ENCODE measurements around the gene MLXIP. TPM values are rescaled to one million over a fixed set of nuclear protein-coding genes. Genes with fewer than 3 reads are reported as not detected.

Gene MLXIP
- total and polyA plus RNA-seq, 2 of the 13 experiments (the other 11 are each of a cell fraction or from before 2014, with no cell fraction given), result 5.3 to 6.7 TPM

GRCh38 chr12:122081083-122081696 is 2.6 kb downstream of the MLXIP start:
- Histone ChIP-seq H3K4me1 (ENCODE audit: insufficient read depth, low read length) (peaks cover 58% of the 10 kb centered on the region), H3K9ac (ENCODE audit: insufficient read depth, low read depth, low read length) (peak overlapping the region; percentile 68; the same call in 1 of the 2 replicates), H3K79me2 (ENCODE audit: insufficient read depth, low read length) (peaks cover 45% of the 10 kb centered on the region), H3K9me3 (ENCODE audit: low read length) (no peaks in the 10 kb centered on the region), H3K4me2 (ENCODE audit: low read depth, low read length) (peak overlapping the region; percentile 99), H4K20me1 (ENCODE audit: insufficient read depth, low read length) (peaks cover 17% of the 10 kb centered on the region), H3K27me3 (ENCODE audit: control insufficient read depth in 1 of 2, insufficient read depth in 2 of 2, low read length in 2 of 2) (no peaks in the 10 kb centered on the region), H3K36me3 (replicated peaks in 1 of 2; ENCODE audit: control insufficient read depth in 1 of 2, insufficient read depth in 2 of 2, low read length in 2 of 2) (peaks cover 5 to 20% of the 10 kb centered on the region in 2 experiments; a peak in 4 of 5 replicates), H2AFZ (ENCODE audit: low read length) (no peak overlapping the region), H3K27ac (ENCODE audit: extremely low read length, insufficient read depth, low read length) (no peak overlapping the region), H3K4me3 (replicated peaks in 1 of 3; ENCODE audit: insufficient read depth in 1 of 3, low read depth in 2 of 3, low read length in 3 of 3) (peak overlapping the region in 2 of 3 experiments; percentile 8 to 19; a peak in 3 of 6 replicates)
- TF ChIP-seq ZBTB46 (CRISPR knock-in tag; IDR thresholded peaks at IDR 0.05; ENCODE audit: borderline replicate concordance) (no peak), MXI1 (IDR thresholded peaks at IDR 0.05; ENCODE audit: borderline replicate concordance, low read depth, low read length) (no peak), ZNF121 (CRISPR knock-in tag; IDR thresholded peaks at IDR 0.05) (peak; percentile 90), HMGA1 (CRISPR knock-in tag; conservative IDR thresholded peaks at IDR 0.05) (no peak)
- 83% methylated on average over 9 of the region's 9 CpGs for WGBS (ENCODE audit: low lambda C conversion rate)
- ATAC-seq (no peak), DNase-seq (ENCODE audit: low spot score) (no peak), FAIRE-seq (no peak)
- CTCF ChIA-PET (ENCODE audit: low intra/inter-chr PET ratio, low total read pairs), result no interaction called here
- intact Hi-C loops (cut with micrococcal nuclease; ENCODE audit: unreplicated experiment), result no loop called here
- in situ Hi-C loops (cut with HindIII; ENCODE audit: extremely low pct_ligation_motif_present, low pct_unique_long_range_greater_than_20kb), result no loop called here
- POLR2A ChIA-PET, result interaction anchor here (2.9 to 3.9 kb wide), 2 partner anchors 16 to 19 kb away, joined by 9 to 27 read pairs; no protein-coding TSS in a partner anchor
- BruUV-seq (replicated peaks), result no TSS peak

DNA sequence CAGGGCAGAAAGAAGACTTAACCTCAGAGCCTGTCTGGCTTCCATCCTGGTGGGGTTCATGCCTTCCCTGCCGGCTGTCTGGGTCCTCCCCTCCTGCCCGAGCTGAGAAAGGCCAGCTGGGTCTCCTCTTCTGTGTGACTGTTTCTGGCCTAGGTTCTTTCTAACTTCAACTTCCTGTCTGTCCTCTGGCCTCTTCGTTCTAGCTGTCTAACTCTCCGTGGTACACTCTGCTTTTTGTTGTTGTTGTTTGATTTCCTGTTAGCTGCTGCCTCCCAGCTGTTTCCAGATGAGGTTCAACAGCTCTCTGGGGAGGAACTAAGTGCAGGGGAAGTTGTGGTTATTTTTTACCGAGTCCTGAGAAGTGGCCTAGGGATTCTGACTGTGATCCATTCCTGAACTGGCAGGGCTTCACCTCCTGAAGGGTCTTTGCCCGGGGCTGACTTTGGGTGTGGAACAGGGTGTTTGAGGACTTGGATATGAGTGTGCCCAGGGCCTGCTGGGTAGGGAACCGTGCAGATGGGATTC is 3.2 kb downstream of the MLXIP start:
- H3K9me3 ChIP-seq (ENCODE audit: low read length), result no peaks in the 10 kb centered on the region
- in situ Hi-C loops (cut with HindIII; ENCODE audit: extremely low pct_ligation_motif_present, low pct_unique_long_range_greater_than_20kb), result no loop called here
- POLR2A ChIA-PET, result interaction anchor here (2.9 kb wide), 1 partner anchor 15 kb away, joined by 9 read pairs; no protein-coding TSS in a partner anchor
- peaks cover 45% of the 10 kb centered on the region for H3K79me2 ChIP-seq (ENCODE audit: insufficient read depth, low read length)
- 0 out of 6 replicates have a peak overlapping the region, but pooled peaks of 1 of the 3 experiments have one; percentile 19 for H3K4me3 ChIP-seq (replicated peaks in 1 of 3; ENCODE audit: insufficient read depth in 1 of 3, low read depth in 2 of 3, low read length in 3 of 3)
- no peak overlapping the region for H2AFZ ChIP-seq (ENCODE audit: low read length)
- CTCF ChIA-PET (ENCODE audit: low intra/inter-chr PET ratio, low total read pairs), result no interaction called here
- no peaks in the 10 kb centered on the region for H3K27me3 ChIP-seq (ENCODE audit: control insufficient read depth in 1 of 2, insufficient read depth in 2 of 2, low read length in 2 of 2)
- 68% methylated on average over 6 of the region's 7 CpGs for WGBS (ENCODE audit: low lambda C conversion rate)
- peaks cover 5 to 25% of the 10 kb centered on the region in 2 experiments; a peak in 4 of 5 replicates for H3K36me3 ChIP-seq (replicated peaks in 1 of 2; ENCODE audit: control insufficient read depth in 1 of 2, insufficient read depth in 2 of 2, low read length in 2 of 2)
- TF ChIP-seq ZNF124 (CRISPR knock-in tag; IDR thresholded peaks at IDR 0.05) (no peak), RAD51 (IDR thresholded peaks at IDR 0.05; ENCODE audit: borderline replicate concordance) (no peak), TOPORS (CRISPR knock-in tag; IDR thresholded peaks at IDR 0.05) (no peak), ZNF234 (CRISPR knock-in tag; conservative IDR thresholded peaks at IDR 0.05) (no peak), ELF4 (CRISPR knock-in tag; IDR thresholded peaks at IDR 0.05; ENCODE audit: borderline replicate concordance) (no peak), MED1 (CRISPR knock-in tag; IDR thresholded peaks at IDR 0.05) (no peak), ZSCAN29 (CRISPR knock-in tag; conservative IDR thresholded peaks at IDR 0.05) (no peak), ZNF552 (CRISPR knock-in tag; IDR thresholded peaks at IDR 0.05; ENCODE audit: borderline replicate concordance) (no peak), HDAC2 (CRISPR knock-in tag; IDR thresholded peaks at IDR 0.05) (no peak)
- H4K20me1 ChIP-seq (ENCODE audit: insufficient read depth, low read length), result peaks cover 17% of the 10 kb centered on the region
- intact Hi-C loops (cut with micrococcal nuclease; ENCODE audit: unreplicated experiment), result no loop called here
- DNase-seq (ENCODE audit: low spot score), result no peak
- H3K9ac ChIP-seq (ENCODE audit: insufficient read depth, low read depth, low read length), result peak overlapping the region; percentile 27; the same call in 1 of the 2 replicates
- ATAC-seq, result no peak
- no TSS peak for BruUV-seq (replicated peaks)
- FAIRE-seq, result no peak
- peak overlapping the region; percentile 99 for H3K4me2 ChIP-seq (ENCODE audit: low read depth, low read length)
- H3K27ac ChIP-seq (ENCODE audit: extremely low read length, insufficient read depth, low read length), result no peak overlapping the region
- H3K4me1 ChIP-seq (ENCODE audit: insufficient read depth, low read length), result peaks cover 56% of the 10 kb centered on the region
